HCT116 (cell line): Measurements from ENCODE around the gene WDR88. TPM values are rescaled to one million over a fixed set of nuclear protein-coding genes. Genes with fewer than 3 reads are reported as not detected.

ENCODE experiments used
- ATAC-seq: fragments of 200-7000 bp; cut with Tn5 transposase; 2 replicates; pipeline ENCODE4 v1.9.1; 2020; ENCODE audit warnings: mild to moderate bottlenecking, moderate library complexity
- BruUV-seq: library from RNA; stranded (reverse); fragments of 400-500 nt; replicated peaks from 2 replicates; lab custom pipeline; 2021; lab: Mats Ljungman, UMichigan
- CTCF ChIA-PET: fragments of 300-600 bp; sonication (Branson Sonifier 250); formaldehyde crosslinking; loops from one replicate; lab custom pipeline; 2021; ENCODE audit warnings: antibody characterized with exemption; lab: Charles Lee
- POLR2A ChIA-PET: fragments of 300-600, 350-600 bp; sonication (Branson Sonifier 250); formaldehyde crosslinking; loops from one replicate; lab custom pipeline; 2021; ENCODE audit warnings: antibody characterized with exemption; lab: Charles Lee
- RAD21 ChIA-PET, 2 experiments: fragments of 300-600 bp; sonication (Branson Sonifier 250); formaldehyde crosslinking; loops; one replicate each; lab custom pipeline; 2023; ENCODE audit warnings: low total read pairs in 2 of 2; ENCODE audit not compliant: uncharacterized antibody in 2 of 2, unreplicated experiment in 2 of 2, low non-redundant PET in 1 of 2; lab: Charles Lee
- DNase-seq: peaks from one replicate; pipeline ENCODE4 v3.0.0-alpha.2; 2010; ENCODE audit warnings: low read depth, low spot score
- H2AFZ ChIP-seq: fragments of 200-600 bp; shearing (Covaris generic), sonication (generic); 2 replicates; pipeline ENCODE4 v1.6.1; 2017; ENCODE audit warnings: low read depth, mixed run types, mixed read lengths, antibody characterized with exemption, low read length; ENCODE audit not compliant: poor library complexity, severe bottlenecking
- H3K27ac ChIP-seq: 2 replicates; pipeline ENCODE4 v1.5.1; 2012; ENCODE audit warnings: low read depth, low read length
- H3K27me3 ChIP-seq: fragments of 200-600 bp; sonication (generic); 2 replicates; pipeline ENCODE4 v1.6.1; 2016; ENCODE audit warnings: mixed run types, low read length, mixed read lengths; ENCODE audit not compliant: insufficient read depth
- H3K36me3 ChIP-seq, 2 experiments: fragments of 200-500 bp in 1 of 2; fragments of 200-600 bp in 1 of 2; sonication (Bioruptor generic) in 1 of 2; sonication (generic) in 1 of 2; 2 replicates each; pipeline versions ENCODE4 v1.5.1 to v1.6.1; 2014 to 2016; ENCODE audit warnings: low read length in 2 of 2, inconsistent platforms in 1 of 2, mixed read lengths in 1 of 2, mixed run types in 1 of 2; ENCODE audit not compliant: insufficient read depth in 2 of 2, control insufficient read depth in 1 of 2
- H3K4me1 ChIP-seq, 2 experiments: fragments of 200-600 bp in 1 of 2; sonication (generic) in 1 of 2; 2 replicates each; pipeline versions ENCODE4 v1.5.1 to v1.6.1; 2012 to 2017; ENCODE audit warnings: low read length in 2 of 2, inconsistent platforms in 1 of 2, mild to moderate bottlenecking in 1 of 2, mixed read lengths in 1 of 2, mixed run types in 1 of 2, moderate library complexity in 1 of 2; ENCODE audit not compliant: insufficient read depth in 2 of 2, control insufficient read depth in 1 of 2
- H3K4me2 ChIP-seq: fragments of 200-600 bp; sonication (generic); 2 replicates; pipeline ENCODE4 v1.6.1; 2017; ENCODE audit warnings: mixed run types, low read length, mixed read lengths
- H3K4me3 ChIP-seq, 2 experiments: fragments of 200-600 bp in 1 of 2; sonication (generic) in 1 of 2; replicated peaks in 1 of 2; 2 replicates each; pipeline ENCODE4 v1.5.1; 2011 to 2016; ENCODE audit warnings: low read length in 2 of 2, control low read depth in 1 of 2, low read depth in 1 of 2, mild to moderate bottlenecking in 1 of 2, mixed read lengths in 1 of 2, mixed run types in 1 of 2
- H3K79me2 ChIP-seq: fragments of 200-600 bp; sonication (generic); 2 replicates; pipeline ENCODE4 v1.6.1; 2017; ENCODE audit warnings: mild to moderate bottlenecking, mixed run types, low read length, moderate library complexity, mixed read lengths; ENCODE audit not compliant: insufficient read depth
- H3K9ac ChIP-seq: fragments of 200-600 bp; sonication (generic); 2 replicates; pipeline ENCODE4 v1.6.1; 2016; ENCODE audit warnings: low read length, mixed read lengths
- H3K9me2 ChIP-seq: fragments of 200-600 bp; sonication (generic), shearing (Covaris generic); 2 replicates; pipeline ENCODE4 v1.6.1; 2017; ENCODE audit warnings: mixed run types, mild to moderate bottlenecking, moderate library complexity; ENCODE audit not compliant: insufficient read depth
- H3K9me3 ChIP-seq, 2 experiments: fragments of 200-500 bp in 1 of 2; fragments of 200-600 bp in 1 of 2; sonication (Bioruptor generic) in 1 of 2; sonication (generic) in 1 of 2; 2 replicates each; pipeline ENCODE4 v1.6.1; 2014 to 2017; ENCODE audit warnings: low read length in 2 of 2, mixed read lengths in 2 of 2, inconsistent platforms in 1 of 2, low read depth in 1 of 2, mild to moderate bottlenecking in 1 of 2, mixed run types in 1 of 2, moderate library complexity in 1 of 2; ENCODE audit not compliant: control insufficient read depth in 1 of 2, insufficient read depth in 1 of 2
- H4K20me1 ChIP-seq: fragments of 200-600 bp; sonication (generic), shearing (Covaris generic); 2 replicates; pipeline ENCODE4 v1.6.1; 2017; ENCODE audit warnings: mixed run types, mild to moderate bottlenecking, moderate library complexity; ENCODE audit not compliant: insufficient read depth
- ELF1 ChIP-seq: IDR thresholded peaks from 2 replicates; pipeline ENCODE4 v1.6.1; 2012; ENCODE audit warnings: low read depth, borderline replicate concordance
- EZH2 ChIP-seq: fragments of 200-600 bp; sonication (generic); IDR thresholded peaks from 2 replicates; pipeline ENCODE4 v1.6.1; 2017; ENCODE audit warnings: antibody characterized with exemption, mixed run types
- JUND ChIP-seq: IDR thresholded peaks from 2 replicates; pipeline ENCODE4 v1.6.1; 2012
- POLR2A ChIP-seq: IDR thresholded peaks from 2 replicates; pipeline ENCODE4 v1.7.0; 2011; ENCODE audit warnings: borderline replicate concordance; ENCODE audit not compliant: insufficient read depth, insufficient read length; ENCODE audit errors: extremely low read depth
- SRF ChIP-seq: IDR thresholded peaks from 2 replicates; pipeline ENCODE4 v1.6.1; 2012; ENCODE audit warnings: low read depth
- YY1 ChIP-seq: IDR thresholded peaks from 2 replicates; pipeline ENCODE4 v1.6.1; 2011; ENCODE audit warnings: low read length, low read depth, moderate library complexity, mild to moderate bottlenecking; ENCODE audit not compliant: insufficient replicate concordance; ENCODE audit errors: extremely low read depth
- ZNF274 ChIP-seq: fragments of 200-500 bp; sonication (Bioruptor generic); IDR thresholded peaks from 2 replicates; pipeline ENCODE4 v1.6.1; 2014; ENCODE audit warnings: mild to moderate bottlenecking, low read depth, low read length, inconsistent platforms
- intact Hi-C: fragments of 100-400 bp; cut with micrococcal nuclease; formaldehyde crosslinking; loops from 2 replicates; pipeline ENCODE4 v1.10.0; 2022
- total RNA-seq: library from RNA; stranded (reverse); gene quantifications from one replicate; pipeline ENCODE4 v1.2.1, GENCODE V29; 2021; ENCODE audit not compliant: unreplicated experiment
- TF ChIP-seq, protein P1 (sequence below): IDR thresholded peaks from 2 replicates; pipeline ENCODE4 v1.6.1; 2012; ENCODE audit warnings: low read depth
- TF ChIP-seq, protein P2 (sequence below): IDR thresholded peaks from 2 replicates; pipeline ENCODE4 v1.6.1; 2011; ENCODE audit warnings: mild to moderate bottlenecking, low read length, moderate library complexity; ENCODE audit not compliant: insufficient replicate concordance; ENCODE audit errors: extremely low read depth
- TF ChIP-seq, protein P3 (sequence below): IDR thresholded peaks from 2 replicates; pipeline ENCODE4 v1.6.1; 2012

The WDR88 gene
- total RNA-seq, 1 experiment from 2014 or later: not detected

DNA sequence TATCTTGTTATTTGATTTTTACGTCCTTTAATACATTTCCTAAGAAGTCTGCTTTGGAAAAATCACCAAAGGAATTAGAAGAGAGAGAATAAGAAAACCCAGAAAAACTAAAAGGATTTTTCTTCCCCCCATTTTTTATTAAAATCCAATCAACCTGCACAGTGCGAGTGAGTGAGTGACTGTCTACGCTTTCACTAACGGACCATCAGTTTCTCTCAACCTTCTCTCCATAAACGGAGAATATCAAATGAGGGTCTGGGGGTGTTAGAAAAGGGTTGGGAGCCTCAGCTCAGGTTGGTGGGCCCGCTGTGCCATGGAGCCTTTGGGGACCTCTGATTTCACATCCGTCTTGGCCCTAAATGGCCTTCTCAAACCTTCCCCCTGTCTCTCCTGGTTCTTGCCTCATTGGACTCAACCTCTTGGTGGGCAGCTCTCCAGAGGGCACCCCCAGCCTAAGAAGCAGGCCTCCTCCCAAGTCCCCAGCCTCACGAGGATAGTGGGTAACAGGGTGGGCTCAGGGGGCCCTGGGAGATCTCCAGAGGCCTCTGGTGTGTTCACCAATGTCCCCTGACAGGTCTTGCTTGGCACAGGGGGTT, 61.5 kb downstream of the WDR88 start:
- ChIA-PET POLR2A (interaction anchor here (1.5 kb wide), 1 partner anchor 9 kb away, joined by 4 read pairs; no protein-coding TSS in a partner anchor), RAD21 (no interaction called here), CTCF (interaction anchor here (1.7 kb wide), 1 partner anchor 9 kb away, joined by 8 read pairs; no protein-coding TSS in a partner anchor)
- Histone ChIP-seq H2AFZ (no peak overlapping the region), H4K20me1 (no peaks in the 10 kb centered on the region), H3K9ac (no peak overlapping the region), H3K36me3 (0 out of 4 replicates have a peak, but pooled peaks cover 0 to 7% of the 10 kb centered on the region in 2 experiments), H3K4me2 (peak overlapping the region; percentile 68), H3K9me3 (no peaks in the 10 kb centered on the region), H3K27me3 (no peaks in the 10 kb centered on the region), H3K79me2 (peaks cover 14% of the 10 kb centered on the region), H3K4me1 (peaks cover 13 to 18% of the 10 kb centered on the region in 2 experiments; a peak in 3 of 4 replicates), H3K9me2 (no peaks in the 10 kb centered on the region), H3K4me3 (peak overlapping the region; percentile 31 to 38; a peak in 3 of 4 replicates), H3K27ac (peak overlapping the region; percentile 26; the same call in 1 of the 2 replicates)
- BruUV-seq: no TSS peak
- intact Hi-C loops: no loop called here
- TF ChIP-seq EZH2: no peak
- TF ChIP-seq POLR2A: no peak
- TF ChIP-seq ELF1: no peak
- TF ChIP-seq, protein P1, sequence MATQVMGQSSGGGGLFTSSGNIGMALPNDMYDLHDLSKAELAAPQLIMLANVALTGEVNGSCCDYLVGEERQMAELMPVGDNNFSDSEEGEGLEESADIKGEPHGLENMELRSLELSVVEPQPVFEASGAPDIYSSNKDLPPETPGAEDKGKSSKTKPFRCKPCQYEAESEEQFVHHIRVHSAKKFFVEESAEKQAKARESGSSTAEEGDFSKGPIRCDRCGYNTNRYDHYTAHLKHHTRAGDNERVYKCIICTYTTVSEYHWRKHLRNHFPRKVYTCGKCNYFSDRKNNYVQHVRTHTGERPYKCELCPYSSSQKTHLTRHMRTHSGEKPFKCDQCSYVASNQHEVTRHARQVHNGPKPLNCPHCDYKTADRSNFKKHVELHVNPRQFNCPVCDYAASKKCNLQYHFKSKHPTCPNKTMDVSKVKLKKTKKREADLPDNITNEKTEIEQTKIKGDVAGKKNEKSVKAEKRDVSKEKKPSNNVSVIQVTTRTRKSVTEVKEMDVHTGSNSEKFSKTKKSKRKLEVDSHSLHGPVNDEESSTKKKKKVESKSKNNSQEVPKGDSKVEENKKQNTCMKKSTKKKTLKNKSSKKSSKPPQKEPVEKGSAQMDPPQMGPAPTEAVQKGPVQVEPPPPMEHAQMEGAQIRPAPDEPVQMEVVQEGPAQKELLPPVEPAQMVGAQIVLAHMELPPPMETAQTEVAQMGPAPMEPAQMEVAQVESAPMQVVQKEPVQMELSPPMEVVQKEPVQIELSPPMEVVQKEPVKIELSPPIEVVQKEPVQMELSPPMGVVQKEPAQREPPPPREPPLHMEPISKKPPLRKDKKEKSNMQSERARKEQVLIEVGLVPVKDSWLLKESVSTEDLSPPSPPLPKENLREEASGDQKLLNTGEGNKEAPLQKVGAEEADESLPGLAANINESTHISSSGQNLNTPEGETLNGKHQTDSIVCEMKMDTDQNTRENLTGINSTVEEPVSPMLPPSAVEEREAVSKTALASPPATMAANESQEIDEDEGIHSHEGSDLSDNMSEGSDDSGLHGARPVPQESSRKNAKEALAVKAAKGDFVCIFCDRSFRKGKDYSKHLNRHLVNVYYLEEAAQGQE: no peak
- TF ChIP-seq, protein P2, sequence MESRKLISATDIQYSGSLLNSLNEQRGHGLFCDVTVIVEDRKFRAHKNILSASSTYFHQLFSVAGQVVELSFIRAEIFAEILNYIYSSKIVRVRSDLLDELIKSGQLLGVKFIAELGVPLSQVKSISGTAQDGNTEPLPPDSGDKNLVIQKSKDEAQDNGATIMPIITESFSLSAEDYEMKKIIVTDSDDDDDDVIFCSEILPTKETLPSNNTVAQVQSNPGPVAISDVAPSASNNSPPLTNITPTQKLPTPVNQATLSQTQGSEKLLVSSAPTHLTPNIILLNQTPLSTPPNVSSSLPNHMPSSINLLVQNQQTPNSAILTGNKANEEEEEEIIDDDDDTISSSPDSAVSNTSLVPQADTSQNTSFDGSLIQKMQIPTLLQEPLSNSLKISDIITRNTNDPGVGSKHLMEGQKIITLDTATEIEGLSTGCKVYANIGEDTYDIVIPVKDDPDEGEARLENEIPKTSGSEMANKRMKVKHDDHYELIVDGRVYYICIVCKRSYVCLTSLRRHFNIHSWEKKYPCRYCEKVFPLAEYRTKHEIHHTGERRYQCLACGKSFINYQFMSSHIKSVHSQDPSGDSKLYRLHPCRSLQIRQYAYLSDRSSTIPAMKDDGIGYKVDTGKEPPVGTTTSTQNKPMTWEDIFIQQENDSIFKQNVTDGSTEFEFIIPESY: no peak
- TF ChIP-seq, protein P3, sequence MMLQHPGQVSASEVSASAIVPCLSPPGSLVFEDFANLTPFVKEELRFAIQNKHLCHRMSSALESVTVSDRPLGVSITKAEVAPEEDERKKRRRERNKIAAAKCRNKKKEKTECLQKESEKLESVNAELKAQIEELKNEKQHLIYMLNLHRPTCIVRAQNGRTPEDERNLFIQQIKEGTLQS: no peak
- TF ChIP-seq SRF: no peak
- no peak for TF ChIP-seq JUND
- no peak for TF ChIP-seq ZNF274
- no peak for TF ChIP-seq YY1
- no peak for ATAC-seq
- no peak for DNase-seq
